Left ventricle myocardium inferior (tissue), 1 donor: Measurements from ENCODE around the gene MRPL2. TPM values are rescaled to one million over a fixed set of nuclear protein-coding genes. Genes with fewer than 3 reads are reported as not detected.
"Not testable (repeated sequence)": the region's sequence is repeated elsewhere in the genome, so short reads cannot be mapped to it uniquely, and the experiment has no call there.

Experiments
- DNase-seq: peaks from one replicate; pipeline ENCODE4 v3.0.0-alpha.2; 2020
- H3K27ac ChIP-seq: fragments of 200-600 bp; replicated peaks from 2 replicates; pipeline ENCODE4 v1.8.0; 2021
- H3K27me3 ChIP-seq: fragments of 200-600 bp; 2 replicates; pipeline ENCODE4 v1.8.0; 2021; ENCODE audit warnings: low read depth
- H3K36me3 ChIP-seq: fragments of 200-600 bp; 2 replicates; pipeline ENCODE4 v1.8.0; 2021
- H3K4me1 ChIP-seq: fragments of 200-600 bp; 2 replicates; pipeline ENCODE4 v1.8.0; 2021
- H3K4me3 ChIP-seq: fragments of 200-600 bp; 2 replicates; pipeline ENCODE4 v1.8.0; 2021; ENCODE audit warnings: mild to moderate bottlenecking, moderate library complexity
- H3K9me3 ChIP-seq: fragments of 200-600 bp; replicated peaks from 2 replicates; pipeline ENCODE4 v1.8.0; 2021
- intact Hi-C: fragments of 100-400 bp; cut with micrococcal nuclease; formaldehyde crosslinking; loops from one replicate; pipeline ENCODE4 v1.11.0; 2022
- total RNA-seq: library from RNA; stranded (reverse); fragmentation: NEBNext Ultra II Directional; extraction: Animal tissue kit (Norgen Biotek cat#: 25700); gene quantifications from one replicate; pipeline ENCODE4 v1.2.1, GENCODE V29; 2021
- TF ChIP-seq, protein P1 (sequence below): fragments of 200-600 bp; IDR thresholded peaks from 2 replicates; pipeline ENCODE4 v1.8.0; 2021; ENCODE audit warnings: antibody characterized with exemption, mild to moderate bottlenecking, borderline replicate concordance
- donor health status: DM: no; HTN: yes; CAD: no; lungs with severe emphysema.

MRPL2 gene
- total RNA-seq, 1 donor from 2014 or later = 94.9 TPM

DNA sequence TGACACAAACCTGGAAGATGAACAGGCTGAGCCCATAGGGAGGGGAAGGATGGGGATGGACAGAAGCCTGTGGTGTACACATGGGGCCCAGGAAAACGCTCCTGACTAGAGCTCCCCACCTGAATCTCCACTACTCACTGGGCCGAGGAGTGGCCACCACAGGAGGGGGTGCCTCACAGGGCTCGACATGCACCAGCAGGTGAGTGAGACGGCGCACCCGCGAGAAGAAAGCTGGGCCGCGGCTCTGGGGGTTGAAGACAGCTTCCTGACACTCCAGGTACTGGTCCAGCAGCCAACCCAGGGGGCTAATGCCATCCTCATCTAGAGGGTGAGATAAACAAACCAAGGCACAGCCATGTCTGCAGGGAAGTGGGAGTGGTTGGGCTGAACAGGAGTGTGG lies 15.9 kb downstream of the MRPL2 start:
- no peak overlapping the region for H3K27ac ChIP-seq
- intact Hi-C loops = no loop called here
- no peaks in the 10 kb centered on the region for H3K27me3 ChIP-seq
- H3K36me3 ChIP-seq = peaks cover 72% of the 10 kb centered on the region
- no peak overlapping the region for H3K4me3 ChIP-seq
- DNase-seq = no peak
- H3K4me1 ChIP-seq = no peaks in the 10 kb centered on the region
- H3K9me3 ChIP-seq = no peaks in the 10 kb centered on the region
- TF ChIP-seq, protein P1, sequence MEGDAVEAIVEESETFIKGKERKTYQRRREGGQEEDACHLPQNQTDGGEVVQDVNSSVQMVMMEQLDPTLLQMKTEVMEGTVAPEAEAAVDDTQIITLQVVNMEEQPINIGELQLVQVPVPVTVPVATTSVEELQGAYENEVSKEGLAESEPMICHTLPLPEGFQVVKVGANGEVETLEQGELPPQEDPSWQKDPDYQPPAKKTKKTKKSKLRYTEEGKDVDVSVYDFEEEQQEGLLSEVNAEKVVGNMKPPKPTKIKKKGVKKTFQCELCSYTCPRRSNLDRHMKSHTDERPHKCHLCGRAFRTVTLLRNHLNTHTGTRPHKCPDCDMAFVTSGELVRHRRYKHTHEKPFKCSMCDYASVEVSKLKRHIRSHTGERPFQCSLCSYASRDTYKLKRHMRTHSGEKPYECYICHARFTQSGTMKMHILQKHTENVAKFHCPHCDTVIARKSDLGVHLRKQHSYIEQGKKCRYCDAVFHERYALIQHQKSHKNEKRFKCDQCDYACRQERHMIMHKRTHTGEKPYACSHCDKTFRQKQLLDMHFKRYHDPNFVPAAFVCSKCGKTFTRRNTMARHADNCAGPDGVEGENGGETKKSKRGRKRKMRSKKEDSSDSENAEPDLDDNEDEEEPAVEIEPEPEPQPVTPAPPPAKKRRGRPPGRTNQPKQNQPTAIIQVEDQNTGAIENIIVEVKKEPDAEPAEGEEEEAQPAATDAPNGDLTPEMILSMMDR = no peak

DNA sequence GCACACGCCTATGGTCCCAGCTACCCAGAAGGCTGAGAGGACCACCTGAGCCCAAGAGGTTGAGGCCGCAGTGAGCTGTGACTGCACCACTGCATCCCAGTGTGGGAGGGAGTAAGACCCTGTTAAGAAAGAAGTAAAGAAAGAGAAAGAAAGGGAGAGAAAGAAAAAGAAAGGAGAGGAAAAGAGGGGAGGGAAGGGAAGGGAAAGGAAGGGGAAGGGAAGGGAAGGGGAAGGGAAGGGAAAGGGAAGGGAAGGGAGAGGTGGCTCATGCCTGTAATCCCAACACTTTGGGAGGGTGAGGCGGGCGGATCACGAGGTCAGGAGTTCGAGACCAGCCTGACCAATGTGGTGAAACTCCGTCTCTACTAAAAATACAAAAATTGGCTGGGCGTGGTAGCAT lies 17.8 kb downstream of the MRPL2 start:
- H3K9me3 ChIP-seq, intact Hi-C loops, H3K4me3 ChIP-seq, H3K27ac ChIP-seq, DNase-seq, H3K27me3 ChIP-seq: not testable (repeated sequence)
- Histone ChIP-seq H3K36me3 (peaks cover 65% of the 10 kb centered on the region), H3K4me1 (peaks cover 15% of the 10 kb centered on the region)

DNA sequence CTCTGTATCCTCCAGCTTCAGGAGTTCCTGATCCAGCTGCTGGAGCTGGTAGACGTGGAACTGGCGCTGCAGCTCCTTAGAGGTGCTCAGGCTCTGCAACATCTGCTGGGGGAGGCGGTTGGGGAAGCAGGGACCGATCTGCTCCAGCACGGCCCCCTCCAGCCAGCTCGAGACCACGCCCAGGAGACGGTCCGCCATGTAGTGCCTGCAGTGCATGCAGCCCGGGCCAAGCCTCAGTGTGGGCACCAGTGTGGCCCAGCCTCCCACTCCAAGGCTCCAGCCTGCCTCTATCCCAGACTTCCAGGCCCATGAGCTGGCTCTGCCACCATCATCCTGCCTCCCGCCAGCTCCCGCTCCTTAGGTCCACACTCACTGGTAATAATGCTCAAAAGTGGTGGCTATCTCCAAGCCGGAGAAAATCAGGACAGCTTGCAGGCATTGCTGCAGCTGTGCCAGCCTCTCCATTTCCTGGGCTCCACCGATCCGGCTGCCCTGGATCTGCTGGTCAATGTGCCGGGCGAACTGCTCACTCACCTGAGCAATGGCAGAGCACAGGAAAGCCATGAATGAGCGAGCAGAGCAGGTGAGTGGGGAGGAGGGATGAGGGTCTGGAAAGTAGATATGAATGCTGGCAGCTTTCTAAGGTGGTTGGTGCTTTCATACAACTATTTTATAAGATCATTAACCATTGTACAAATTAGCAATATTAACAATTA lies 18.5 kb downstream of the MRPL2 start:
- H3K27me3 ChIP-seq = no peaks in the 10 kb centered on the region
- DNase-seq = no peak
- intact Hi-C loops = no loop called here
- TF ChIP-seq, protein P1 = no peak
- H3K4me1 ChIP-seq = peaks cover 20% of the 10 kb centered on the region
- H3K4me3 ChIP-seq = no peak overlapping the region
- H3K36me3 ChIP-seq = peaks cover 59% of the 10 kb centered on the region
- no peaks in the 10 kb centered on the region for H3K9me3 ChIP-seq
- no peak overlapping the region for H3K27ac ChIP-seq

DNA sequence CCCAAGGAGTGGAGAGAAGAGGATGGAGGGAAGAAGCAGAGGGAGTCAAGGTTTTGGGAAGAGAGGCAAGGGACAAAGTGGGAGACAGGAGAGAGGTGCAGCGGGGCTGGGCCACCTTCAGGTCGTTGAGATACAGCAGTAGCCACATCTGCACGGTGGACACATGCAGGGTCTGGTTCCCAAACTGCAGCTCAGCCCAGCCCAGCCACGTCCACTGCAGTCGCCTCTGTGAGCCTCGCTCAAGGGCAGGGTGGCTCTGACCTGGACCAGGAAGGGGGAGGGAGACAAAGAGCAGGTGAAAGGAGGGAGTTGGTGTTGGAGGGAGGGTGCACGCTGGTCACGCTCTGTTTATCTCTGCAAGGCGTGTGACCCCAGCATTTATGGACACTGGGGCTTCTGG lies 20.5 kb downstream of the MRPL2 start:
- Histone ChIP-seq H3K4me3 (no peak overlapping the region), H3K27me3 (no peaks in the 10 kb centered on the region), H3K9me3 (no peaks in the 10 kb centered on the region), H3K36me3 (peaks cover 52% of the 10 kb centered on the region), H3K27ac (no peak overlapping the region), H3K4me1 (peaks cover 27% of the 10 kb centered on the region)
- no peak for DNase-seq
- TF ChIP-seq, protein P1 = no peak
- intact Hi-C loops = no loop called here

DNA sequence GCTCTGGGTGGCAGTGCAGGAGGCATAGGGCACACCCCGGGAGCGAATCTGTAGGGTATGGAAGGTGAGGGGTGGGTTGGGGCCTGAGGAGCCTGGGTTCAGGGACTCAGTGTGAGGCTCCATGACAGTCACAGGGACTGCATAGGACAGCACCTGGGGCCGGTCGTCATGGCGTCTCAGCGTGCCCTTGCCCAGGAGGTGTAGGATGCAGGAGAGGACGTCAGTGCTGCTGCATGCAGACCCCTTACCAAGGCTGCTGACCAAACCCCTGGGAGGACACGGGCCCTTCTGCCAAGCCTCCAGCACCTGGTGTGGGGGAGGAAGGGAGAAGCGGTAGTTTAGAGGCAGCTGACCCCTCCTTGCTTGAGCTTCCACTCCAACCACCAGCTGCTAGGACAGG lies 21.5 kb downstream of the MRPL2 start:
- intact Hi-C loops = no loop called here
- H3K27ac ChIP-seq = peak overlapping the region; percentile 83
- DNase-seq = no peak
- peaks cover 43% of the 10 kb centered on the region for H3K36me3 ChIP-seq
- no peaks in the 10 kb centered on the region for H3K27me3 ChIP-seq
- no peak overlapping the region for H3K4me3 ChIP-seq
- peaks cover 27% of the 10 kb centered on the region for H3K4me1 ChIP-seq
- TF ChIP-seq, protein P1 = no peak
- no peaks in the 10 kb centered on the region for H3K9me3 ChIP-seq

DNA sequence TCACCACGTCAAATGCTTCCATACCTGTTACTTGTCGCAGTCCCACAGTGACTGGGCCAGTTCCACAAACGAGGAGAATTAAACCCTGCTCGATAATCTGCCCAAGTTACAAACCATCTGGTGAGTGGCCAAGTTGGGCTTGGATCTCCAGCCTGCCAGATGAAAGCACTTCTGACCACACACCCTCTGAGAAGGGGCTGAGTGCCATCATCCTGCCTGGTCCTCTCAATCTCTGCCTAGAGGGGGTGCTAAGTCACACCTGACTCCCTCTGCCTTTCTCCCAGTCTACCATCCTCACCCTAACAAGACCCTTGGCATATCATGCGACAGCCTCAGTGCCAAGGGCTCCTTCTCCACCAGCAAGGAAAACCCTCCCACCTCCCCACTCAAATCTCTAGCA lies 22.0 kb downstream of the MRPL2 start:
- no peak for DNase-seq
- H3K27ac ChIP-seq = peak overlapping the region; percentile 83

More for the DNA sequence above, 22.0 kb downstream of the MRPL2 start:
- intact Hi-C loops = no loop called here
- no peak overlapping the region for H3K4me3 ChIP-seq
- no peaks in the 10 kb centered on the region for H3K9me3 ChIP-seq
- H3K4me1 ChIP-seq = peaks cover 27% of the 10 kb centered on the region
- TF ChIP-seq, protein P1 = no peak
- H3K27me3 ChIP-seq = no peaks in the 10 kb centered on the region
- H3K36me3 ChIP-seq = peaks cover 38% of the 10 kb centered on the region
